GM13976 (cell line): ENCODE measurements around the gene MAP3K21.

Experiments used
- DNase-seq: peaks from one replicate; pipeline ENCODE4 v3.0.0; 2012; ENCODE audit warnings: low spot score
- CTCF ChIP-seq: IDR thresholded peaks from 2 replicates; pipeline ENCODE4 v1.5.1; 2012; ENCODE audit warnings: borderline replicate concordance, mild to moderate bottlenecking; ENCODE audit not compliant: insufficient read depth; ENCODE audit errors: extremely low read depth, missing control alignments, control extremely low read depth
- in situ Hi-C: fragments of 300-500 bp; cut with MboI; formaldehyde crosslinking; loops from one replicate; pipeline ENCODE4 v1.12.0; 2022; ENCODE audit warnings: low sequenced_read_pairs, mixed read lengths, inconsistent platforms; ENCODE audit not compliant: unreplicated experiment

MAP3K21 gene

GRCh38 chr1:233340966-233341516 is 13.5 kb downstream of the MAP3K21 start:
- DNase-seq, result no peak
- in situ Hi-C loops, result no loop called here
- TF ChIP-seq CTCF, result no peak

GRCh38 chr1:233342086-233342485 is 14.6 kb downstream of the MAP3K21 start:
- no peak for DNase-seq
- in situ Hi-C loops, result no loop called here
- no peak for TF ChIP-seq CTCF

- DNase-seq, result no peak
- in situ Hi-C loops, result no loop called here
- no peak for TF ChIP-seq CTCF
Observed at GRCh38 chr1:233343262-233343661, 15.7 kb downstream of the MAP3K21 start.

- no peak for TF ChIP-seq CTCF
- no peak for DNase-seq
Observed at GRCh38 chr1:233347338-233347737, 19.8 kb downstream of the MAP3K21 start.

GRCh38 chr1:233349137-233349536 is 21.6 kb downstream of the MAP3K21 start:
- TF ChIP-seq CTCF, result no peak
- no peak for DNase-seq
- in situ Hi-C loops, result no loop called here

More at GRCh38 chr1:233347338-233347737, 19.8 kb downstream of the MAP3K21 start:
- in situ Hi-C loops, result no loop called here

GRCh38 chr1:233354983-233355382 is 27.5 kb downstream of the MAP3K21 start:
- no peak for DNase-seq
- in situ Hi-C loops, result no loop called here
- TF ChIP-seq CTCF, result no peak
